Liver (tissue), 9 donors: Measurements from ENCODE around the gene DPP6. TPM values are rescaled to one million over a fixed set of nuclear protein-coding genes. Genes with fewer than 3 reads are reported as not detected.

Experiments used
- DNase-seq: peaks from one replicate; pipeline ENCODE4 v3.0.0-alpha.2; 2017; ENCODE audit warnings: low spot score
- H3K27ac ChIP-seq, 2 donors: one replicate each; pipeline ENCODE4 v1.7.0; 2013; ENCODE audit warnings: inconsistent platforms in 2 of 2, low read length in 2 of 2, control low read depth in 1 of 2, low read depth in 1 of 2, mild to moderate bottlenecking in 1 of 2
- H3K27me3 ChIP-seq, 4 donors: one replicate each; pipeline versions ENCODE4 v1.6.1 to v1.7.0; 2013; ENCODE audit warnings: low read length in 3 of 4, inconsistent platforms in 1 of 4, mild to moderate bottlenecking in 1 of 4, moderate library complexity in 1 of 4; ENCODE audit not compliant: control insufficient read depth in 4 of 4, insufficient read depth in 4 of 4
- H3K36me3 ChIP-seq, 4 donors: one replicate each; pipeline versions ENCODE4 v1.6.1 to v1.7.0; 2013; ENCODE audit warnings: low read length in 3 of 4, mild to moderate bottlenecking in 3 of 4, low read depth in 1 of 4, moderate library complexity in 1 of 4; ENCODE audit not compliant: control insufficient read depth in 4 of 4, insufficient read depth in 3 of 4
- H3K4me1 ChIP-seq, 4 donors: one replicate each; pipeline versions ENCODE4 v1.6.1 to v1.7.0; 2013; ENCODE audit warnings: low read length in 3 of 4, mild to moderate bottlenecking in 3 of 4, moderate library complexity in 1 of 4; ENCODE audit not compliant: control insufficient read depth in 4 of 4, insufficient read depth in 4 of 4
- H3K4me3 ChIP-seq, 3 donors: one replicate each; pipeline versions ENCODE4 v1.6.1 to v1.7.0; 2013; ENCODE audit warnings: low read length in 3 of 3, control low read depth in 1 of 3, low read depth in 1 of 3, mild to moderate bottlenecking in 1 of 3
- H3K9ac ChIP-seq, 2 donors: one replicate each; pipeline ENCODE4 v1.7.0; 2013; ENCODE audit warnings: low read length in 2 of 2, mild to moderate bottlenecking in 2 of 2, moderate library complexity in 2 of 2, control low read depth in 1 of 2, low read depth in 1 of 2
- H3K9me3 ChIP-seq, 4 donors: one replicate each; pipeline versions ENCODE4 v1.6.1 to v1.7.0; 2013; ENCODE audit warnings: low read length in 3 of 4; ENCODE audit not compliant: control insufficient read depth in 4 of 4
- EGR1 ChIP-seq, 2 donors: IDR thresholded peaks; 2 replicates each; pipeline ENCODE4 v1.6.1; 2016 to 2018; ENCODE audit warnings: antibody characterized with exemption in 2 of 2, low read depth in 2 of 2
- FOXA1 ChIP-seq: IDR thresholded peaks from 2 replicates; pipeline ENCODE4 v1.6.1; 2016; ENCODE audit warnings: antibody characterized with exemption
- FOXA2 ChIP-seq: IDR thresholded peaks from 2 replicates; pipeline ENCODE4 v1.6.1; 2016; ENCODE audit warnings: antibody characterized with exemption
- HNF4A ChIP-seq, 2 donors: conservative IDR thresholded peaks; 2 replicates each; pipeline ENCODE4 v1.6.1; 2016; ENCODE audit warnings: antibody characterized with exemption in 2 of 2, mild to moderate bottlenecking in 2 of 2
- HNF4G ChIP-seq: IDR thresholded peaks from 2 replicates; pipeline ENCODE4 v1.6.1; 2016; ENCODE audit warnings: antibody characterized with exemption
- MAX ChIP-seq: IDR thresholded peaks from 2 replicates; pipeline ENCODE4 v1.6.1; 2016; ENCODE audit warnings: antibody characterized with exemption
- NR2F2 ChIP-seq: IDR thresholded peaks from 2 replicates; pipeline ENCODE4 v1.6.1; 2016; ENCODE audit warnings: antibody characterized with exemption
- RAD21 ChIP-seq, 2 donors: IDR thresholded peaks; 2 replicates each; pipeline ENCODE4 v1.6.1; 2016; ENCODE audit warnings: antibody characterized with exemption in 2 of 2, mild to moderate bottlenecking in 2 of 2
- RXRA ChIP-seq, 2 donors: IDR thresholded peaks; 2 replicates each; pipeline ENCODE4 v1.6.1; 2017 to 2018; ENCODE audit warnings: antibody characterized with exemption in 2 of 2, mild to moderate bottlenecking in 1 of 2
- TAF1 ChIP-seq: conservative IDR thresholded peaks from 2 replicates; pipeline ENCODE4 v1.6.1; 2016; ENCODE audit warnings: antibody characterized with exemption, mild to moderate bottlenecking
- YY1 ChIP-seq: IDR thresholded peaks from 2 replicates; pipeline ENCODE4 v1.6.1; 2016; ENCODE audit warnings: antibody characterized with exemption, mild to moderate bottlenecking
- WGBS: extraction: QIAGEN DNeasy Blood & Tissue Kit; methylation state at CpG from one replicate; pipeline ENCODE4 v1.1.7; 2013; 5-methylcytosine and 5-hydroxymethylcytosine counted together
- polyA plus RNA-seq, 2 donors: library from polyadenylated mRNA; stranded (reverse) in 1 of 2; unstranded in 1 of 2; fragments of 200-250 nt in 1 of 2; fragments of >200 nt in 1 of 2; fragmentation: Nextera tagmentation in 1 of 2; extraction: Ambion mirVana in 1 of 2; gene quantifications; one replicate each; pipeline versions ENCODE4 v1.2.1 to v1.2.3, GENCODE V29; 2013 to 2015
- total RNA-seq, 2 donors: library from RNA; depleted of rRNA; stranded (reverse); fragments of >200 nt; gene quantifications; one replicate each; pipeline ENCODE4 v1.2.3, GENCODE V29; 2014
- TF ChIP-seq, protein P1 (sequence below): fragments of 150-350 bp; IDR thresholded peaks from 2 replicates; pipeline ENCODE4 v1.5.1; 2017; ENCODE audit warnings: improper control_type of control experiment, low read depth, low read length; ENCODE audit not compliant: missing input control
- TF ChIP-seq, protein P2 (sequence below): IDR thresholded peaks from 2 replicates; pipeline ENCODE4 v1.6.1; 2016; ENCODE audit warnings: antibody characterized with exemption
- TF ChIP-seq, protein P3 (sequence below): IDR thresholded peaks from 2 replicates; pipeline ENCODE4 v1.6.1; 2016; ENCODE audit warnings: antibody characterized with exemption
- TF ChIP-seq, protein P4 (sequence below): IDR thresholded peaks from 2 replicates; pipeline ENCODE4 v1.6.1; 2016; ENCODE audit warnings: antibody characterized with exemption, mild to moderate bottlenecking
- donor health status: healthy.
- donor health status: healthy.
- donor health status: healthy.
- donor health status: healthy.
- donor health status: healthy.

The DPP6 gene
- total and polyA plus RNA-seq, 4 donors = 0.01 TPM; not detected in 3

DNA sequence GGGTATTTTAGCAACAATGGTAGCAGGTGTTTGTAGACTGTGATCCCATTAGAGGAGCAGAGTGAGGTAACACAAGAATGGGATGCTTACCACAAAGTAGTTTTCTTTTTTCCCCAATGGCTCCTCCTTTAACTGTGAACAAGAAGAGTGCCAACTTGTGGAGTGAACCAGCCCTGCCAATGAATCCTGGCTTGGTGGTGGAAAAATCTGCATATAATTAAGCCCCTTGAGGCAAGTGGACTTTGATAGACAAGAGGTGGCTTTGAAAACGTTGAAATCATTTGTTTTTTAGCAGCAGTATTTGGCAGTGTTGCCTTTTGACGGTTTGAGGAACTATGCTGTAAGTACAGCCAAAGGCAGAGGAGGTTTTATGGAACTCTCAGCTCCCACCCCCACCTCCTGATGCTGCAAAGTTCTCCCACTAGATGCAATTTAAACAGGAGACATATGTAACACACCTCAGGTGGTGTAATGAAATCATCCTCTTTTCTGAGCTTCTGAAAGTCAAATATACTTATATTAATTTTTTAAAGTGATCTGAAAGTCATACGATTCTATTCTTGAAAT is 295.6 kb downstream of the DPP6 start (continued):
- TF ChIP-seq, protein P1, sequence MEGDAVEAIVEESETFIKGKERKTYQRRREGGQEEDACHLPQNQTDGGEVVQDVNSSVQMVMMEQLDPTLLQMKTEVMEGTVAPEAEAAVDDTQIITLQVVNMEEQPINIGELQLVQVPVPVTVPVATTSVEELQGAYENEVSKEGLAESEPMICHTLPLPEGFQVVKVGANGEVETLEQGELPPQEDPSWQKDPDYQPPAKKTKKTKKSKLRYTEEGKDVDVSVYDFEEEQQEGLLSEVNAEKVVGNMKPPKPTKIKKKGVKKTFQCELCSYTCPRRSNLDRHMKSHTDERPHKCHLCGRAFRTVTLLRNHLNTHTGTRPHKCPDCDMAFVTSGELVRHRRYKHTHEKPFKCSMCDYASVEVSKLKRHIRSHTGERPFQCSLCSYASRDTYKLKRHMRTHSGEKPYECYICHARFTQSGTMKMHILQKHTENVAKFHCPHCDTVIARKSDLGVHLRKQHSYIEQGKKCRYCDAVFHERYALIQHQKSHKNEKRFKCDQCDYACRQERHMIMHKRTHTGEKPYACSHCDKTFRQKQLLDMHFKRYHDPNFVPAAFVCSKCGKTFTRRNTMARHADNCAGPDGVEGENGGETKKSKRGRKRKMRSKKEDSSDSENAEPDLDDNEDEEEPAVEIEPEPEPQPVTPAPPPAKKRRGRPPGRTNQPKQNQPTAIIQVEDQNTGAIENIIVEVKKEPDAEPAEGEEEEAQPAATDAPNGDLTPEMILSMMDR = no peak
- no peak for TF ChIP-seq MAX
- TF ChIP-seq EGR1 (IDR thresholded peaks at IDR 0.05; ENCODE audit: low read depth in 2 of 2) = no peak
- no peak for TF ChIP-seq RXRA (IDR thresholded peaks at IDR 0.05)
- no peak for TF ChIP-seq HNF4A (conservative IDR thresholded peaks at IDR 0.05)
- no peak for TF ChIP-seq TAF1

DNA sequence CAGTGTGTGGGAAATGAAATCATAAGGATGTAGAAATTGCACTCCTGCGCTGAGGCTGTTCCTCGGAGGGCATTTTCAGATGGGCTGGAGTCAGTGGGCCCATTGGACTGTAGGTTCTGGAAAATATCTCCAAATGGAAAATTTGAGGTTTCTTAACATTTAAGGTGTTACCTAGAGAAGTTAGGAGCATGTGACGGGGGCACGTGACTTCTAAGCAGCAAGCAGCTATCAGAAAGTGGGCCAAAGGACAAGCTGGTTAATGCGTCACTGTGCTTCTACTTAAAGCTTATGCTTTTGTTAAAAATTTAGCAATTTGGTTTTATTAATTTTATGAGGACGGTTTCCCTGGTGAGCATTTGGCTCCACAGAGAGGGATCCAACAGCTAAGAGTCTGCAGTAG is 298.7 kb downstream of the DPP6 start:
- peaks cover 0 to 1% (median 0%) of the 10 kb centered on the region in 4 donors for H3K9me3 ChIP-seq
- no peaks in the 10 kb centered on the region for H3K4me1 ChIP-seq
- peaks cover 0 to 4% (median 0%) of the 10 kb centered on the region in 4 donors for H3K27me3 ChIP-seq
- 82% methylated on average over 6 of the region's 6 CpGs for WGBS
- TF ChIP-seq HNF4G = no peak
- no peak for TF ChIP-seq FOXA1
- no peak for TF ChIP-seq NR2F2
- TF ChIP-seq MAX = no peak
- TF ChIP-seq, protein P2, sequence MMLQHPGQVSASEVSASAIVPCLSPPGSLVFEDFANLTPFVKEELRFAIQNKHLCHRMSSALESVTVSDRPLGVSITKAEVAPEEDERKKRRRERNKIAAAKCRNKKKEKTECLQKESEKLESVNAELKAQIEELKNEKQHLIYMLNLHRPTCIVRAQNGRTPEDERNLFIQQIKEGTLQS = no peak
- no peak for TF ChIP-seq YY1
- TF ChIP-seq, protein P3, sequence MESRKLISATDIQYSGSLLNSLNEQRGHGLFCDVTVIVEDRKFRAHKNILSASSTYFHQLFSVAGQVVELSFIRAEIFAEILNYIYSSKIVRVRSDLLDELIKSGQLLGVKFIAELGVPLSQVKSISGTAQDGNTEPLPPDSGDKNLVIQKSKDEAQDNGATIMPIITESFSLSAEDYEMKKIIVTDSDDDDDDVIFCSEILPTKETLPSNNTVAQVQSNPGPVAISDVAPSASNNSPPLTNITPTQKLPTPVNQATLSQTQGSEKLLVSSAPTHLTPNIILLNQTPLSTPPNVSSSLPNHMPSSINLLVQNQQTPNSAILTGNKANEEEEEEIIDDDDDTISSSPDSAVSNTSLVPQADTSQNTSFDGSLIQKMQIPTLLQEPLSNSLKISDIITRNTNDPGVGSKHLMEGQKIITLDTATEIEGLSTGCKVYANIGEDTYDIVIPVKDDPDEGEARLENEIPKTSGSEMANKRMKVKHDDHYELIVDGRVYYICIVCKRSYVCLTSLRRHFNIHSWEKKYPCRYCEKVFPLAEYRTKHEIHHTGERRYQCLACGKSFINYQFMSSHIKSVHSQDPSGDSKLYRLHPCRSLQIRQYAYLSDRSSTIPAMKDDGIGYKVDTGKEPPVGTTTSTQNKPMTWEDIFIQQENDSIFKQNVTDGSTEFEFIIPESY = no peak
- TF ChIP-seq FOXA2 = no peak
- no peak for TF ChIP-seq RAD21 (IDR thresholded peaks at IDR 0.05)
- TF ChIP-seq, protein P4, sequence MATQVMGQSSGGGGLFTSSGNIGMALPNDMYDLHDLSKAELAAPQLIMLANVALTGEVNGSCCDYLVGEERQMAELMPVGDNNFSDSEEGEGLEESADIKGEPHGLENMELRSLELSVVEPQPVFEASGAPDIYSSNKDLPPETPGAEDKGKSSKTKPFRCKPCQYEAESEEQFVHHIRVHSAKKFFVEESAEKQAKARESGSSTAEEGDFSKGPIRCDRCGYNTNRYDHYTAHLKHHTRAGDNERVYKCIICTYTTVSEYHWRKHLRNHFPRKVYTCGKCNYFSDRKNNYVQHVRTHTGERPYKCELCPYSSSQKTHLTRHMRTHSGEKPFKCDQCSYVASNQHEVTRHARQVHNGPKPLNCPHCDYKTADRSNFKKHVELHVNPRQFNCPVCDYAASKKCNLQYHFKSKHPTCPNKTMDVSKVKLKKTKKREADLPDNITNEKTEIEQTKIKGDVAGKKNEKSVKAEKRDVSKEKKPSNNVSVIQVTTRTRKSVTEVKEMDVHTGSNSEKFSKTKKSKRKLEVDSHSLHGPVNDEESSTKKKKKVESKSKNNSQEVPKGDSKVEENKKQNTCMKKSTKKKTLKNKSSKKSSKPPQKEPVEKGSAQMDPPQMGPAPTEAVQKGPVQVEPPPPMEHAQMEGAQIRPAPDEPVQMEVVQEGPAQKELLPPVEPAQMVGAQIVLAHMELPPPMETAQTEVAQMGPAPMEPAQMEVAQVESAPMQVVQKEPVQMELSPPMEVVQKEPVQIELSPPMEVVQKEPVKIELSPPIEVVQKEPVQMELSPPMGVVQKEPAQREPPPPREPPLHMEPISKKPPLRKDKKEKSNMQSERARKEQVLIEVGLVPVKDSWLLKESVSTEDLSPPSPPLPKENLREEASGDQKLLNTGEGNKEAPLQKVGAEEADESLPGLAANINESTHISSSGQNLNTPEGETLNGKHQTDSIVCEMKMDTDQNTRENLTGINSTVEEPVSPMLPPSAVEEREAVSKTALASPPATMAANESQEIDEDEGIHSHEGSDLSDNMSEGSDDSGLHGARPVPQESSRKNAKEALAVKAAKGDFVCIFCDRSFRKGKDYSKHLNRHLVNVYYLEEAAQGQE = no peak
- no peak overlapping the region for H3K4me3 ChIP-seq
- H3K36me3 ChIP-seq = no peaks in the 10 kb centered on the region
- no peak overlapping the region for H3K27ac ChIP-seq
- no peak overlapping the region for H3K9ac ChIP-seq
- DNase-seq = no peak
